Upper lobe of left lung (tissue), 6 donors: ENCODE results near the gene SHLD1. TPM values are rescaled to one million over a fixed set of nuclear protein-coding genes. Genes with fewer than 3 reads are reported as not detected.

Experiments
- ATAC-seq, 2 donors: fragments of 200-7000 bp; cut with Tn5 transposase; one replicate each; pipeline ENCODE4 v1.9.1; 2022; ENCODE audit warnings: mild to moderate bottlenecking in 2 of 2, moderate library complexity in 2 of 2; ENCODE audit not compliant: low FRiP score in 2 of 2
- DNase-seq, 2 donors: peaks; one replicate each; pipeline ENCODE4 v3.0.0-alpha.2; 2019 to 2020
- H3K27ac ChIP-seq, 4 donors: fragments of 200-600 bp; sonication (generic); one replicate each; pipeline ENCODE4 v1.5.1; 2016 to 2019
- H3K27me3 ChIP-seq, 4 donors: fragments of 200-600 bp; sonication (generic); one replicate each; pipeline ENCODE4 v1.5.1; 2017 to 2019
- H3K36me3 ChIP-seq, 4 donors: fragments of 200-600 bp; sonication (generic); one replicate each; pipeline ENCODE4 v1.5.1; 2016 to 2019
- H3K4me1 ChIP-seq, 4 donors: fragments of 200-600 bp; sonication (generic); one replicate each; pipeline ENCODE4 v1.5.1; 2018 to 2019
- H3K4me3 ChIP-seq, 4 donors: fragments of 200-600 bp; sonication (generic); one replicate each; pipeline ENCODE4 v1.5.1; 2017 to 2019; ENCODE audit warnings: mild to moderate bottlenecking in 2 of 4, moderate library complexity in 1 of 4
- H3K9me3 ChIP-seq, 4 donors: fragments of 200-600 bp; sonication (generic); one replicate each; pipeline ENCODE4 v1.5.1; 2018 to 2019
- CTCF ChIP-seq, 6 experiments: fragments of 450-650 bp in 4 of 6; fragments of 200-600 bp in 2 of 6; sonication (generic) in 2 of 6; IDR thresholded peaks; one replicate each; pipeline ENCODE4 v1.5.1; 2016 to 2019; ENCODE audit warnings: antibody characterized with exemption in 6 of 6
- EP300 ChIP-seq, 4 donors: sonication (generic); formaldehyde crosslinking; IDR thresholded peaks; one replicate each; pipeline ENCODE4 v1.5.1; 2017; ENCODE audit warnings: antibody characterized with exemption in 4 of 4, control low read depth in 2 of 4
- POLR2A ChIP-seq, 4 donors: fragments of 450-650 bp; IDR thresholded peaks; one replicate each; pipeline ENCODE4 v1.5.1; 2016 to 2017; ENCODE audit warnings: antibody characterized with exemption in 4 of 4, mild to moderate bottlenecking in 2 of 4
- POLR2AphosphoS5 ChIP-seq, 2 donors: sonication (generic); formaldehyde crosslinking; IDR thresholded peaks; one replicate each; pipeline ENCODE4 v1.5.1; 2017; ENCODE audit warnings: antibody characterized with exemption in 2 of 2
- WGBS, 2 donors: methylation state at CpG; one replicate each; pipeline ENCODE4 v1.1.5; 2017 to 2018; 5-methylcytosine and 5-hydroxymethylcytosine counted together
- total RNA-seq, 6 donors: library from RNA; depleted of rRNA in 4 of 6; stranded (reverse); fragments of >200 nt in 4 of 6; gene quantifications; one replicate each; pipeline versions ENCODE4 v1.1.0 to v1.2.1, GENCODE V29; 2016 to 2021
- donor health status: DM: no; HTN: no; CAD: no; lungs with moderate emphysema.
- donor health status: DM: no; HTN: yes; CAD: no; lungs with severe emphysema.

Gene SHLD1
- total RNA-seq, 6 donors from 2014 or later: 3.1 to 5.6 (median 4.5) TPM

- ATAC-seq (no peak), DNase-seq (no peak)
- Histone ChIP-seq H3K27ac (no peak overlapping the region), H3K36me3 (no peaks in the 10 kb centered on the region), H3K9me3 (no peaks in the 10 kb centered on the region), H3K4me1 (peaks cover 8 to 17% (median 16%) of the 10 kb centered on the region in 4 donors), H3K27me3 (no peaks in the 10 kb centered on the region), H3K4me3 (no peak overlapping the region)
- 78 to 89% methylated on average over 5 of the region's 5 CpGs for WGBS, 2 donors
- TF ChIP-seq POLR2A (IDR thresholded peaks at IDR 0.05): no peak
These were observed 109.4 kb downstream of the SHLD1 start for GRCh38 chr20:5859608-5860007.

GRCh38 chr20:5862703-5863039 lies 112.5 kb downstream of the SHLD1 start:
- no peak for TF ChIP-seq EP300 (IDR thresholded peaks at IDR 0.05)
- no peak for TF ChIP-seq CTCF (IDR thresholded peaks at IDR 0.05)
- TF ChIP-seq POLR2AphosphoS5 (IDR thresholded peaks at IDR 0.05): no peak
- no peak for TF ChIP-seq POLR2A (IDR thresholded peaks at IDR 0.05)
- Histone ChIP-seq H3K27ac (no peak overlapping the region), H3K9me3 (no peaks in the 10 kb centered on the region), H3K27me3 (no peaks in the 10 kb centered on the region), H3K4me1 (peaks cover 8 to 24% (median 16%) of the 10 kb centered on the region in 4 donors), H3K4me3 (no peak overlapping the region), H3K36me3 (no peaks in the 10 kb centered on the region)
- DNase-seq (no peak), ATAC-seq (no peak)
- 50 to 54% methylated on average over 2 to 3 of the region's 3 CpGs for WGBS, 2 donors

- Histone ChIP-seq H3K4me3 (no peak overlapping the region), H3K27ac (peak overlapping the region in 1 of 4 donors; percentile 73), H3K27me3 (no peaks in the 10 kb centered on the region), H3K36me3 (no peaks in the 10 kb centered on the region), H3K9me3 (no peaks in the 10 kb centered on the region), H3K4me1 (peaks cover 8 to 24% (median 16%) of the 10 kb centered on the region in 4 donors)
- TF ChIP-seq CTCF (IDR thresholded peaks at IDR 0.05) (no peak), POLR2AphosphoS5 (IDR thresholded peaks at IDR 0.05) (no peak), EP300 (IDR thresholded peaks at IDR 0.05) (no peak), POLR2A (IDR thresholded peaks at IDR 0.05) (no peak)
- DNase-seq (peak in 1 of 2 donors; percentile 49), ATAC-seq (peak; percentile 75 to 82)
- WGBS, 2 donors: 58 to 66% methylated on average over 12 of the region's 12 CpGs
These were observed 113.0 kb downstream of the SHLD1 start for GRCh38 chr20:5863040-5863833.

GRCh38 chr20:5864428-5864827 lies 114.2 kb downstream of the SHLD1 start:
- WGBS, 2 donors: 82 to 98% methylated on average over 3 to 6 of the region's 6 CpGs
- H3K4me3 ChIP-seq: no peak overlapping the region
- ATAC-seq (no peak), DNase-seq (no peak)
- H3K4me1 ChIP-seq: peaks cover 8 to 24% (median 16%) of the 10 kb centered on the region in 4 donors
- TF ChIP-seq EP300 (IDR thresholded peaks at IDR 0.05) (no peak), POLR2AphosphoS5 (IDR thresholded peaks at IDR 0.05) (no peak), CTCF (IDR thresholded peaks at IDR 0.05) (no peak), POLR2A (IDR thresholded peaks at IDR 0.05) (no peak)
- H3K27me3 ChIP-seq: no peaks in the 10 kb centered on the region
- H3K9me3 ChIP-seq: no peaks in the 10 kb centered on the region
- H3K27ac ChIP-seq: no peak overlapping the region
- no peaks in the 10 kb centered on the region for H3K36me3 ChIP-seq

- TF ChIP-seq CTCF (IDR thresholded peaks at IDR 0.05) (no peak), EP300 (IDR thresholded peaks at IDR 0.05) (no peak), POLR2AphosphoS5 (IDR thresholded peaks at IDR 0.05) (no peak), POLR2A (IDR thresholded peaks at IDR 0.05) (no peak)
- DNase-seq (no peak), ATAC-seq (no peak)
- Histone ChIP-seq H3K27ac (no peak overlapping the region), H3K9me3 (no peaks in the 10 kb centered on the region), H3K4me3 (no peak overlapping the region), H3K36me3 (no peaks in the 10 kb centered on the region), H3K27me3 (no peaks in the 10 kb centered on the region), H3K4me1 (peaks cover 8 to 24% (median 16%) of the 10 kb centered on the region in 4 donors)
- WGBS, 2 donors: 64% methylated on average over 10 of the region's 10 CpGs
These were observed 114.8 kb downstream of the SHLD1 start for GRCh38 chr20:5864873-5865587.
